A549 (cell line): ENCODE data around the gene PPTC7. TPM values are rescaled to one million over a fixed set of nuclear protein-coding genes. Genes with fewer than 3 reads are reported as not detected.

Source experiments
- ATAC-seq, 2 experiments: fragments of 200-7000 bp in 1 of 2; fragments of >200 bp in 1 of 2; cut with Nextera tagmentation in 1 of 2; cut with Tn5 transposase in 1 of 2; 3 replicates each; pipeline versions ENCODE4 v1.8.0 to v1.9.1; 2018 to 2020; ENCODE audit warnings: mild to moderate bottlenecking in 1 of 2, moderate library complexity in 1 of 2
- CTCF ChIA-PET: fragments of 300-600 bp; sonication (Branson Sonifier 250); formaldehyde crosslinking; extraction: SDS; loops from one replicate; lab custom pipeline; 2021; ENCODE audit warnings: antibody characterized with exemption, inconsistent platforms; lab: Yijun Ruan, JAX
- POLR2A ChIA-PET: fragments of 350-600 bp; formaldehyde crosslinking; extraction: SDS; loops from one replicate; lab custom pipeline; 2021; ENCODE audit warnings: antibody characterized with exemption, inconsistent platforms; lab: Yijun Ruan, JAX
- DNase-seq, 2 experiments: peaks; one replicate each; pipeline versions ENCODE4 v3.0.0 to v3.0.0-alpha.2; 2011 to 2016; ENCODE audit warnings: low read depth in 1 of 2, low spot score in 1 of 2
- FAIRE-seq: peaks from 2 replicates; lab custom pipeline; 2011; peaks lifted over from hg19 to GRCh38; lab: Jason Lieb, UNC
- H3K27ac ChIP-seq, 2 experiments: fragments of >200 bp; sonication (Bioruptor Twin); formaldehyde crosslinking; 3 replicates each; pipeline ENCODE4 v1.5.1; 2016 to 2017
- H3K4me1 ChIP-seq: fragments of >200 bp; sonication (Bioruptor Twin); formaldehyde crosslinking; 3 replicates; pipeline ENCODE4 v1.6.1; 2016
- H3K4me2 ChIP-seq: fragments of >200 bp; sonication (Bioruptor Twin); formaldehyde crosslinking; 3 replicates; pipeline ENCODE4 v1.6.1; 2016
- H3K4me3 ChIP-seq: fragments of >200 bp; sonication (Bioruptor Twin); formaldehyde crosslinking; 3 replicates; pipeline ENCODE4 v1.5.1; 2016
- H3K9me3 ChIP-seq: fragments of >200 bp; sonication (Bioruptor Twin); formaldehyde crosslinking; 3 replicates; pipeline ENCODE4 v1.6.1; 2016
- ATOH8 ChIP-seq: fragments of 250-450 bp; sonication (Bioruptor Pico); IDR thresholded peaks from 2 replicates; pipeline ENCODE4 v1.5.0; 2020; ENCODE audit warnings: low read depth, mild to moderate bottlenecking, moderate library complexity
- CEBPB ChIP-seq, 2 experiments: fragments of >200 bp in 1 of 2; sonication (Bioruptor Twin) in 1 of 2; formaldehyde crosslinking in 1 of 2; IDR thresholded peaks; 2 replicates each; pipeline ENCODE4 v1.6.1; 2012 to 2016
- CHD2 ChIP-seq: fragments of 150-350 bp; IDR thresholded peaks from 2 replicates; pipeline ENCODE4 v1.6.1; 2014; ENCODE audit warnings: low read length; ENCODE audit not compliant: partially characterized antibody
- CTCF ChIP-seq: fragments of >200 bp; sonication (Bioruptor Twin); formaldehyde crosslinking; IDR thresholded peaks from 3 replicates; pipeline ENCODE4 v1.5.1; 2016
- FOSB ChIP-seq: fragments of 250-450 bp; sonication (Bioruptor Pico); IDR thresholded peaks from 2 replicates; pipeline ENCODE4 v1.5.0; 2020; ENCODE audit warnings: mild to moderate bottlenecking, moderate library complexity
- GATA3 ChIP-seq: IDR thresholded peaks from 2 replicates; pipeline ENCODE4 v1.6.1; 2012; ENCODE audit warnings: borderline replicate concordance
- HOXB5 ChIP-seq: fragments of 250-450 bp; sonication (Bioruptor Pico); IDR thresholded peaks from 2 replicates; pipeline ENCODE4 v1.5.0; 2020; ENCODE audit warnings: mild to moderate bottlenecking, moderate library complexity
- JUNB ChIP-seq: fragments of >200 bp; sonication (Bioruptor Twin); formaldehyde crosslinking; IDR thresholded peaks from 2 replicates; pipeline ENCODE4 v1.6.1; 2016
- MYC ChIP-seq: IDR thresholded peaks from 2 replicates; pipeline ENCODE4 v1.6.1; 2012; ENCODE audit warnings: mild to moderate bottlenecking, inconsistent platforms, low read length, improper control_type of control experiment, borderline replicate concordance
- PBX3 ChIP-seq: IDR thresholded peaks from 2 replicates; pipeline ENCODE4 v1.6.1; 2012
- POLR2AphosphoS2 ChIP-seq: conservative IDR thresholded peaks from 2 replicates; pipeline ENCODE4 v1.6.1; 2012; ENCODE audit warnings: low read length, improper control_type of control experiment, inconsistent platforms
- SMC3 ChIP-seq: fragments of >200 bp; sonication (Bioruptor Twin); formaldehyde crosslinking; IDR thresholded peaks from 3 replicates; pipeline ENCODE4 v1.6.1; 2018; ENCODE audit warnings: inconsistent platforms
- TFCP2L1 ChIP-seq: fragments of 250-450 bp; sonication (Bioruptor Pico); IDR thresholded peaks from 2 replicates; pipeline ENCODE4 v1.5.0; 2021; ENCODE audit warnings: mild to moderate bottlenecking
- TP53 ChIP-seq: fragments of 250-450 bp; sonication (Bioruptor Pico); IDR thresholded peaks from 2 replicates; pipeline ENCODE4 v1.5.0; 2021; ENCODE audit warnings: mild to moderate bottlenecking, moderate library complexity
- ZC3H11A ChIP-seq: fragments of 450-650 bp; IDR thresholded peaks from 2 replicates; pipeline ENCODE4 v1.6.1; 2014; ENCODE audit warnings: antibody characterized with exemption, mild to moderate bottlenecking
- WGBS: methylation state at CpG from one replicate; pipeline ENCODE4 v1.1.6; 2017; ENCODE audit errors: missing lambda C conversion rate; 5-methylcytosine and 5-hydroxymethylcytosine counted together
- polyA plus RNA-seq, 4 experiments: library from polyadenylated mRNA; depleted of rRNA in 3 of 4; stranded (reverse); fragments of >200 nt; fragmentation: RNase III in 1 of 4; extraction: RNeasy Plus Mini Kit Qiagen cat#74134 plus additional on column Dnase treatment in 1 of 4; gene quantifications; 2 replicates in 3 of 4; 3 replicates in 1 of 4; pipeline ENCODE4 v1.2.3, GENCODE V29; 2011 to 2017

PPTC7 gene
- polyA plus RNA-seq, 2 of the 4 experiments (the other 2 are of a cell fraction), result 15.1 to 30.3 TPM

GRCh38 chr12:110579535-110580253 is 3.4 kb downstream of the PPTC7 start:
- TF ChIP-seq CEBPB (IDR thresholded peaks at IDR 0.05), result no peak
- no peak for TF ChIP-seq TFCP2L1 (CRISPR knock-in tag)
- TF ChIP-seq SMC3, result no peak
- TF ChIP-seq CTCF, result no peak
- no peak for TF ChIP-seq PBX3
- TF ChIP-seq ATOH8 (CRISPR knock-in tag), result no peak
- TF ChIP-seq FOSB (CRISPR knock-in tag), result no peak
- no peak for TF ChIP-seq JUNB
- no peak for TF ChIP-seq POLR2AphosphoS2
- no peak for TF ChIP-seq TP53 (CRISPR knock-in tag)
- TF ChIP-seq, all 56 proteins: peak for 0
- H3K9me3 ChIP-seq, result no peaks in the 10 kb centered on the region
- no peak overlapping the region for H3K4me3 ChIP-seq
- ChIA-PET POLR2A (no interaction called here), CTCF (interaction anchor here (0.6 to 2.8 kb wide), 8 partner anchors 14 to 534 kb away, joined by 3 to 11 read pairs (median 4); partner anchors contain the start of genes ARPC3 and CCDC63)
- peaks cover 59% of the 10 kb centered on the region for H3K4me1 ChIP-seq
- ATAC-seq, result no peak
- no peak for FAIRE-seq
- no peak for DNase-seq
- H3K27ac ChIP-seq, result no peak overlapping the region
- H3K4me2 ChIP-seq, result peak overlapping the region; percentile 84; the same call in 2 of the 3 replicates
- WGBS, result 91% methylated on average over 18 of the region's 18 CpGs

- DNase-seq (no peak), FAIRE-seq (no peak), ATAC-seq (no peak)
- CTCF ChIA-PET, result interaction anchor here (0.7 to 2.8 kb wide), 6 partner anchors 20 to 725 kb away, joined by 3 to 11 read pairs (median 4); partner anchors contain the start of gene ARPC3
- POLR2A ChIA-PET, result no interaction called here
- peaks cover 61% of the 10 kb centered on the region for H3K4me1 ChIP-seq
- no peaks in the 10 kb centered on the region for H3K9me3 ChIP-seq
- H3K27ac ChIP-seq, result peak overlapping the region in 1 of 2 experiments; percentile 61; a peak in 4 of 6 replicates
- 58% methylated on average over 13 of the region's 13 CpGs for WGBS
- no peak for TF ChIP-seq ZC3H11A
- TF ChIP-seq CHD2, result no peak
- TF ChIP-seq HOXB5 (CRISPR knock-in tag), result 0 out of 2 replicates have a peak, but pooled peaks have one; percentile 55
- no peak for TF ChIP-seq GATA3
- no peak for TF ChIP-seq MYC
- TF ChIP-seq, all 56 proteins: peak for 1
- peak overlapping the region; percentile 19; the same call in 1 of the 3 replicates for H3K4me3 ChIP-seq
- peak overlapping the region; percentile 84 for H3K4me2 ChIP-seq
These were observed 4.2 kb downstream of the PPTC7 start for GRCh38 chr12:110578694-110579534.
